GM18526 (cell line): Measurements from ENCODE around the gene INHBA.

Experiments
- POLR2A ChIP-seq: IDR thresholded peaks from 3 replicates; pipeline ENCODE4 v1.6.1; 2011; ENCODE audit not compliant: insufficient read length; ENCODE audit errors: extremely low read depth

The INHBA gene

GRCh38 chr7:41702635-41703371, at the start of gene INHBA:
Gene INHBA (minus strand): TSS chr7:41703090. CDS start chr7:41700374, 2,716 bp downstream.
- TF ChIP-seq POLR2A: no peak

- no peak for TF ChIP-seq POLR2A
These were observed 49.7 kb upstream of the INHBA start for GRCh38 chr7:41752615-41753014.

- no peak for TF ChIP-seq POLR2A
These were observed 48.0 kb upstream of the INHBA start for GRCh38 chr7:41750661-41751540.

GRCh38 chr7:41747961-41748360, 45.1 kb upstream of the INHBA start:
- no peak for TF ChIP-seq POLR2A

- TF ChIP-seq POLR2A: no peak
These were observed 42.6 kb upstream of the INHBA start for GRCh38 chr7:41745451-41745850.

- no peak for TF ChIP-seq POLR2A
These were observed 41.3 kb upstream of the INHBA start for GRCh38 chr7:41744161-41744560.

- no peak for TF ChIP-seq POLR2A
These were observed 39.6 kb upstream of the INHBA start for GRCh38 chr7:41742401-41743020.

- no peak for TF ChIP-seq POLR2A
These were observed 35.9 kb upstream of the INHBA start for GRCh38 chr7:41738806-41739205.

GRCh38 chr7:41738336-41738735, 35.4 kb upstream of the INHBA start:
- TF ChIP-seq POLR2A: no peak

- TF ChIP-seq POLR2A: no peak
These were observed 32.3 kb upstream of the INHBA start for GRCh38 chr7:41735206-41735605.

GRCh38 chr7:41732843-41733306, 30.0 kb upstream of the INHBA start:
- TF ChIP-seq POLR2A: no peak

- no peak for TF ChIP-seq POLR2A
These were observed 29.5 kb upstream of the INHBA start for GRCh38 chr7:41732436-41732785.

GRCh38 chr7:41731493-41732435, 28.9 kb upstream of the INHBA start:
- no peak for TF ChIP-seq POLR2A

- no peak for TF ChIP-seq POLR2A
These were observed 27.8 kb upstream of the INHBA start for GRCh38 chr7:41730668-41731067.

GRCh38 chr7:41730161-41730560, 27.3 kb upstream of the INHBA start:
- no peak for TF ChIP-seq POLR2A
